ENCODE results near the gene PGLYRP2. TPM values are rescaled to one million over a fixed set of nuclear protein-coding genes. Genes with fewer than 3 reads are reported as not detected.

Gene PGLYRP2
- total RNA-seq, 1 experiment from 2014 or later = not detected

GRCh38 chr19:15461694-15462093 lies 17.6 kb downstream of the PGLYRP2 start:
- no TSS peak for BruUV-seq (replicated peaks)
- TF ChIP-seq RAD21 (IDR thresholded peaks at IDR 0.05; ENCODE audit: low read depth) (no peak), ZFX (IDR thresholded peaks at IDR 0.05) (no peak), ZNF274 (IDR thresholded peaks at IDR 0.05; ENCODE audit: low read depth, low read length) (no peak), POLR2AphosphoS5 (IDR thresholded peaks at IDR 0.05; ENCODE audit: low read depth, low read length) (no peak), POLR2A (IDR thresholded peaks at IDR 0.05; ENCODE audit: borderline replicate concordance, extremely low read depth, insufficient read depth, insufficient read length) (no peak), SP1 (IDR thresholded peaks at IDR 0.05; ENCODE audit: low read depth) (no peak), JUND (IDR thresholded peaks at IDR 0.05) (no peak), EZH2 (IDR thresholded peaks at IDR 0.05) (no peak), CBX3 (IDR thresholded peaks at IDR 0.05; ENCODE audit: low read depth) (no peak), EZH2phosphoT487 (IDR thresholded peaks at IDR 0.05; ENCODE audit: borderline replicate concordance) (no peak), SIN3A (IDR thresholded peaks at IDR 0.05; ENCODE audit: low read depth) (no peak), FOSL1 (IDR thresholded peaks at IDR 0.05; ENCODE audit: low read depth) (no peak), SRF (IDR thresholded peaks at IDR 0.05; ENCODE audit: low read depth) (no peak)
- TF ChIP-seq, protein P1, sequence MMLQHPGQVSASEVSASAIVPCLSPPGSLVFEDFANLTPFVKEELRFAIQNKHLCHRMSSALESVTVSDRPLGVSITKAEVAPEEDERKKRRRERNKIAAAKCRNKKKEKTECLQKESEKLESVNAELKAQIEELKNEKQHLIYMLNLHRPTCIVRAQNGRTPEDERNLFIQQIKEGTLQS (IDR thresholded peaks at IDR 0.05) = no peak
- TF ChIP-seq, protein P2, sequence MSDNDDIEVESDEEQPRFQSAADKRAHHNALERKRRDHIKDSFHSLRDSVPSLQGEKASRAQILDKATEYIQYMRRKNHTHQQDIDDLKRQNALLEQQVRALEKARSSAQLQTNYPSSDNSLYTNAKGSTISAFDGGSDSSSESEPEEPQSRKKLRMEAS (IDR thresholded peaks at IDR 0.05) = no peak
- TF ChIP-seq, protein P3, sequence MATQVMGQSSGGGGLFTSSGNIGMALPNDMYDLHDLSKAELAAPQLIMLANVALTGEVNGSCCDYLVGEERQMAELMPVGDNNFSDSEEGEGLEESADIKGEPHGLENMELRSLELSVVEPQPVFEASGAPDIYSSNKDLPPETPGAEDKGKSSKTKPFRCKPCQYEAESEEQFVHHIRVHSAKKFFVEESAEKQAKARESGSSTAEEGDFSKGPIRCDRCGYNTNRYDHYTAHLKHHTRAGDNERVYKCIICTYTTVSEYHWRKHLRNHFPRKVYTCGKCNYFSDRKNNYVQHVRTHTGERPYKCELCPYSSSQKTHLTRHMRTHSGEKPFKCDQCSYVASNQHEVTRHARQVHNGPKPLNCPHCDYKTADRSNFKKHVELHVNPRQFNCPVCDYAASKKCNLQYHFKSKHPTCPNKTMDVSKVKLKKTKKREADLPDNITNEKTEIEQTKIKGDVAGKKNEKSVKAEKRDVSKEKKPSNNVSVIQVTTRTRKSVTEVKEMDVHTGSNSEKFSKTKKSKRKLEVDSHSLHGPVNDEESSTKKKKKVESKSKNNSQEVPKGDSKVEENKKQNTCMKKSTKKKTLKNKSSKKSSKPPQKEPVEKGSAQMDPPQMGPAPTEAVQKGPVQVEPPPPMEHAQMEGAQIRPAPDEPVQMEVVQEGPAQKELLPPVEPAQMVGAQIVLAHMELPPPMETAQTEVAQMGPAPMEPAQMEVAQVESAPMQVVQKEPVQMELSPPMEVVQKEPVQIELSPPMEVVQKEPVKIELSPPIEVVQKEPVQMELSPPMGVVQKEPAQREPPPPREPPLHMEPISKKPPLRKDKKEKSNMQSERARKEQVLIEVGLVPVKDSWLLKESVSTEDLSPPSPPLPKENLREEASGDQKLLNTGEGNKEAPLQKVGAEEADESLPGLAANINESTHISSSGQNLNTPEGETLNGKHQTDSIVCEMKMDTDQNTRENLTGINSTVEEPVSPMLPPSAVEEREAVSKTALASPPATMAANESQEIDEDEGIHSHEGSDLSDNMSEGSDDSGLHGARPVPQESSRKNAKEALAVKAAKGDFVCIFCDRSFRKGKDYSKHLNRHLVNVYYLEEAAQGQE (IDR thresholded peaks at IDR 0.05; ENCODE audit: low read depth) = no peak
- no peak overlapping the region for H2AFZ ChIP-seq (ENCODE audit: low read depth, low read length, poor library complexity, severe bottlenecking)
- no peak overlapping the region for H3K27ac ChIP-seq (ENCODE audit: low read depth, low read length)
- H3K36me3 ChIP-seq (ENCODE audit: control insufficient read depth in 1 of 2, insufficient read depth in 2 of 2, low read length in 2 of 2) = no peaks in the 10 kb centered on the region
- no peaks in the 10 kb centered on the region for H3K9me3 ChIP-seq (ENCODE audit: control insufficient read depth in 1 of 2, insufficient read depth in 1 of 2, low read depth in 1 of 2, low read length in 2 of 2)
- intact Hi-C loops (cut with micrococcal nuclease) = no loop called here
- no peak overlapping the region for H3K9ac ChIP-seq (ENCODE audit: low read length)
- POLR2A ChIA-PET = no interaction called here
- H3K4me2 ChIP-seq (ENCODE audit: low read length) = no peak overlapping the region
- RAD21 ChIA-PET (ENCODE audit: low non-redundant PET in 1 of 2, low total read pairs in 2 of 2, uncharacterized antibody in 2 of 2, unreplicated experiment in 2 of 2) = no interaction called here
- no peaks in the 10 kb centered on the region for H4K20me1 ChIP-seq (ENCODE audit: insufficient read depth)
- no peak overlapping the region for H3K4me3 ChIP-seq (replicated peaks in 1 of 2; ENCODE audit: low read depth in 1 of 2, low read length in 2 of 2)
- no peak for DNase-seq (ENCODE audit: low read depth, low spot score)
- H3K4me1 ChIP-seq (ENCODE audit: control insufficient read depth in 1 of 2, insufficient read depth in 2 of 2, low read length in 2 of 2) = peaks cover 0 to 1% of the 10 kb centered on the region in 2 experiments; a peak in 2 of 4 replicates
- ATAC-seq = no peak
- CTCF ChIA-PET = interaction anchor here (2.1 kb wide), 1 partner anchor 7 kb away, joined by 4 read pairs; no protein-coding TSS in a partner anchor
- no peaks in the 10 kb centered on the region for H3K9me2 ChIP-seq (ENCODE audit: insufficient read depth)
- H3K27me3 ChIP-seq (ENCODE audit: insufficient read depth, low read length) = no peaks in the 10 kb centered on the region
- H3K79me2 ChIP-seq (ENCODE audit: insufficient read depth, low read length) = no peaks in the 10 kb centered on the region
